ENCODE data around the gene RAD51.

RAD51 gene

GRCh38 chr15:40754883-40755811 is 60.2 kb downstream of the RAD51 start, which contains the start of gene RMDN3:
Gene RMDN3, minus strand, starts transcription at chr15:40755254. Its CDS starts 471 bp downstream, at chr15:40754783.
- ATAC-seq, result peak; percentile 87
- TF ChIP-seq ZNF565 (CRISPR knock-in tag; conservative IDR thresholded peaks at IDR 0.05; ENCODE audit: low read depth), result no peak
- TF ChIP-seq RARB (CRISPR knock-in tag; IDR thresholded peaks at IDR 0.05), result no peak
- no peak for TF ChIP-seq CSDC2 (CRISPR knock-in tag; IDR thresholded peaks at IDR 0.05)
- no peak for TF ChIP-seq ZNF70 (CRISPR knock-in tag; IDR thresholded peaks at IDR 0.05)
- TF ChIP-seq CSRNP3 (CRISPR knock-in tag; IDR thresholded peaks at IDR 0.05), result no peak
- no peak for TF ChIP-seq ARNTL (CRISPR knock-in tag; IDR thresholded peaks at IDR 0.05; ENCODE audit: borderline replicate concordance, low read depth)
- TF ChIP-seq ZNF8 (CRISPR knock-in tag; IDR thresholded peaks at IDR 0.05), result no peak
- TF ChIP-seq ESRRG (CRISPR knock-in tag; IDR thresholded peaks at IDR 0.05), result no peak
- TF ChIP-seq GLIS3 (CRISPR knock-in tag; IDR thresholded peaks at IDR 0.05), result no peak
- TF ChIP-seq PPARA (CRISPR knock-in tag; IDR thresholded peaks at IDR 0.05; ENCODE audit: borderline replicate concordance), result no peak
- no peak for TF ChIP-seq SNAI2 (CRISPR knock-in tag; IDR thresholded peaks at IDR 0.05)
- TF ChIP-seq ZC3H10 (CRISPR knock-in tag; IDR thresholded peaks at IDR 0.05), result no peak
- TF ChIP-seq ISL1 (CRISPR knock-in tag; IDR thresholded peaks at IDR 0.05), result no peak

- no peak for ATAC-seq
- TF ChIP-seq PPARA (CRISPR knock-in tag; IDR thresholded peaks at IDR 0.05; ENCODE audit: borderline replicate concordance), result no peak
- no peak for TF ChIP-seq ZC3H10 (CRISPR knock-in tag; IDR thresholded peaks at IDR 0.05)
- no peak for TF ChIP-seq TCF4 (CRISPR knock-in tag; IDR thresholded peaks at IDR 0.05; ENCODE audit: borderline replicate concordance)
- no peak for TF ChIP-seq POU6F1 (CRISPR knock-in tag; IDR thresholded peaks at IDR 0.05; ENCODE audit: borderline replicate concordance, low read depth)
- no peak for TF ChIP-seq ISL1 (CRISPR knock-in tag; IDR thresholded peaks at IDR 0.05)
- no peak for TF ChIP-seq GLIS3 (CRISPR knock-in tag; IDR thresholded peaks at IDR 0.05)
- TF ChIP-seq OSR1 (CRISPR knock-in tag; IDR thresholded peaks at IDR 0.05), result no peak
- TF ChIP-seq TOX (CRISPR knock-in tag; IDR thresholded peaks at IDR 0.05; ENCODE audit: borderline replicate concordance), result no peak
- no peak for TF ChIP-seq ZNF565 (CRISPR knock-in tag; conservative IDR thresholded peaks at IDR 0.05; ENCODE audit: low read depth)
- TF ChIP-seq ARNTL (CRISPR knock-in tag; IDR thresholded peaks at IDR 0.05; ENCODE audit: borderline replicate concordance, low read depth), result no peak
- no peak for TF ChIP-seq CSRNP3 (CRISPR knock-in tag; IDR thresholded peaks at IDR 0.05)
- TF ChIP-seq ZNF8 (CRISPR knock-in tag; IDR thresholded peaks at IDR 0.05), result no peak
- no peak for TF ChIP-seq ZFP3 (CRISPR knock-in tag; IDR thresholded peaks at IDR 0.05)
- no peak for TF ChIP-seq ESRRG (CRISPR knock-in tag; IDR thresholded peaks at IDR 0.05)
- TF ChIP-seq BACH2 (CRISPR knock-in tag; IDR thresholded peaks at IDR 0.05; ENCODE audit: borderline replicate concordance), result no peak
- no peak for TF ChIP-seq SNAI2 (CRISPR knock-in tag; IDR thresholded peaks at IDR 0.05)
- TF ChIP-seq RARB (CRISPR knock-in tag; IDR thresholded peaks at IDR 0.05), result no peak
- no peak for TF ChIP-seq PATZ1 (CRISPR knock-in tag; IDR thresholded peaks at IDR 0.05; ENCODE audit: borderline replicate concordance)
- no peak for TF ChIP-seq CREB5 (CRISPR knock-in tag; IDR thresholded peaks at IDR 0.05; ENCODE audit: low read depth)
- TF ChIP-seq CSDC2 (CRISPR knock-in tag; IDR thresholded peaks at IDR 0.05), result no peak
Measured at GRCh38 chr15:40755812-40756208, 60.8 kb downstream of the RAD51 start.

Data from SK-N-SH treated with all-trans-retinoic acid at 6 μM for 48 hours (cell line).